GM12872 (cell line): ENCODE measurements around the gene RTN4IP1.

Experiments used
- CTCF ChIP-seq: IDR thresholded peaks from 3 replicates; pipeline ENCODE4 v1.5.1; 2011; ENCODE audit warnings: low read depth, mild to moderate bottlenecking, low read length, moderate library complexity; ENCODE audit not compliant: insufficient read depth

Gene RTN4IP1

GRCh38 chr6:106534004-106534403, 95.3 kb downstream of the RTN4IP1 start:
- TF ChIP-seq CTCF: no peak

GRCh38 chr6:106533054-106533453, 96.2 kb downstream of the RTN4IP1 start:
- TF ChIP-seq CTCF: no peak

GRCh38 chr6:106530502-106530901, 98.8 kb downstream of the RTN4IP1 start:
- TF ChIP-seq CTCF: no peak

GRCh38 chr6:106530026-106530425, 99.3 kb downstream of the RTN4IP1 start:
- TF ChIP-seq CTCF: no peak

- TF ChIP-seq CTCF: no peak
Observed at GRCh38 chr6:106529438-106529837, 99.9 kb downstream of the RTN4IP1 start.

GRCh38 chr6:106528521-106528920, 100.8 kb downstream of the RTN4IP1 start:
- no peak for TF ChIP-seq CTCF

GRCh38 chr6:106527979-106528378, 101.3 kb downstream of the RTN4IP1 start:
- TF ChIP-seq CTCF: no peak

GRCh38 chr6:106527117-106527516, 102.2 kb downstream of the RTN4IP1 start:
- no peak for TF ChIP-seq CTCF
